GM18909 (cell line): Measurements from ENCODE around the gene SLC25A31.

ENCODE experiments used
- ATAC-seq: cut with Tn5 transposase; IDR thresholded peaks from one replicate; pipeline ENCODE4 v1.9.1; 2021; ENCODE audit warnings: mild to moderate bottlenecking; ENCODE audit not compliant: unreplicated experiment, poor library complexity

Gene SLC25A31

GRCh38 chr4:127776620-127777019 is 46.4 kb downstream of the SLC25A31 start:
- ATAC-seq, result no peak

- ATAC-seq, result no peak
Measured at GRCh38 chr4:127777487-127777886, 47.3 kb downstream of the SLC25A31 start.

GRCh38 chr4:127778102-127778501 is 47.9 kb downstream of the SLC25A31 start:
- ATAC-seq, result no peak

GRCh38 chr4:127780598-127780997 is 50.4 kb downstream of the SLC25A31 start:
- ATAC-seq, result no peak

- peak; percentile 49 for ATAC-seq
Measured at GRCh38 chr4:127781300-127782024, 51.3 kb downstream of the SLC25A31 start.

- ATAC-seq, result peak; percentile 80
Measured at GRCh38 chr4:127782025-127782274, 51.8 kb downstream of the SLC25A31 start.

- peak; percentile 48 for ATAC-seq
Measured at GRCh38 chr4:127782275-127783025, 52.2 kb downstream of the SLC25A31 start, which contains the start of gene HSPA4L. HSPA4L (plus strand) TSS chr4:127782322; CDS start chr4:127782551, 229 bp downstream.

GRCh38 chr4:127783026-127783769 is 53.0 kb downstream of the SLC25A31 start:
- peak; percentile 16 for ATAC-seq

GRCh38 chr4:127783955-127784770 is 54.0 kb downstream of the SLC25A31 start:
- ATAC-seq, result no peak

- peak; percentile 58 for ATAC-seq
Measured at GRCh38 chr4:127788517-127788916, 58.3 kb downstream of the SLC25A31 start.

GRCh38 chr4:127791391-127791790 is 61.2 kb downstream of the SLC25A31 start:
- ATAC-seq, result no peak

- no peak for ATAC-seq
Measured at GRCh38 chr4:127793528-127793927, 63.3 kb downstream of the SLC25A31 start.

GRCh38 chr4:127799711-127800110 is 69.5 kb downstream of the SLC25A31 start:
- no peak for ATAC-seq

GRCh38 chr4:127809173-127809800 is 79.1 kb downstream of the SLC25A31 start:
- ATAC-seq, result no peak

GRCh38 chr4:127810551-127810950 is 80.4 kb downstream of the SLC25A31 start:
- no peak for ATAC-seq

- no peak for ATAC-seq
Measured at GRCh38 chr4:127822430-127822829, 92.2 kb downstream of the SLC25A31 start.
